ENCODE data around the gene PP2D1. TPM values are rescaled to one million over a fixed set of nuclear protein-coding genes. Genes with fewer than 3 reads are reported as not detected.

PP2D1 gene
- total RNA-seq, 1 donor from 2014 or later, result not detected

- Histone ChIP-seq H3K4me3 (ENCODE audit: low read depth, low read length) (peak overlapping the region; percentile 74), H3K27me3 (ENCODE audit: control insufficient read depth, insufficient read depth, low read length) (no peaks in the 10 kb centered on the region), H3K36me3 (ENCODE audit: control insufficient read depth, insufficient read depth, low read length) (no peaks in the 10 kb centered on the region)
- DNase-seq (ENCODE audit: low read depth), result no peak
- no peak for TF ChIP-seq CTCF (IDR thresholded peaks at IDR 0.05; ENCODE audit: insufficient read depth, low read length, poor library complexity, severe bottlenecking)
These were observed 65.9 kb downstream of the PP2D1 start for GRCh38 chr3:19945969-19946831.

DNA sequence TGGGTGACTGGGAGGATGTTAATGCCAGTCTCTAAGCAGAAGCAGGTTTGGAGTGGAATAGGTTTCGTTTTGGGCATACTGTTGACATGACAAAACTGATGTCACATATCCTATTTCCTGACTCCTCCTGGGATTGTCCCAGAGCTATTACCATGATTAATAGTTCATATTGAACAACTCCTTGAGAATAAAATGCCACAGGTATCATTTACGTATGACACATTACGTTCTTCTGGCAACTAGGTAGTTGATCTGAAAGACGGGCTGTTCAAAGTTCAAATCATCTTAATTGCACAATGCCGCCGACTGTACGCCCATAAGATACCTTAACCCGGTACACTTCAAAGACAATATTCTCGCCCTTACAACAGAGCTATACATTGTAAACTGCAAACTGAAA is 66.5 kb downstream of the PP2D1 start:
- no peak for DNase-seq (ENCODE audit: low read depth)
- no peaks in the 10 kb centered on the region for H3K36me3 ChIP-seq (ENCODE audit: control insufficient read depth, insufficient read depth, low read length)
- TF ChIP-seq CTCF (IDR thresholded peaks at IDR 0.05; ENCODE audit: insufficient read depth, low read length, poor library complexity, severe bottlenecking), result no peak
- no peak overlapping the region for H3K4me3 ChIP-seq (ENCODE audit: low read depth, low read length)
- no peaks in the 10 kb centered on the region for H3K27me3 ChIP-seq (ENCODE audit: control insufficient read depth, insufficient read depth, low read length)

- no peak for DNase-seq (ENCODE audit: low read depth)
- Histone ChIP-seq H3K4me3 (ENCODE audit: low read depth, low read length) (no peak overlapping the region), H3K36me3 (ENCODE audit: control insufficient read depth, insufficient read depth, low read length) (no peaks in the 10 kb centered on the region), H3K27me3 (ENCODE audit: control insufficient read depth, insufficient read depth, low read length) (no peaks in the 10 kb centered on the region)
- TF ChIP-seq CTCF (IDR thresholded peaks at IDR 0.05; ENCODE audit: insufficient read depth, low read length, poor library complexity, severe bottlenecking), result no peak
These were observed 71.4 kb downstream of the PP2D1 start for GRCh38 chr3:19940643-19941042.

GRCh38 chr3:19938295-19938627 is 73.8 kb downstream of the PP2D1 start:
- Histone ChIP-seq H3K27me3 (ENCODE audit: control insufficient read depth, insufficient read depth, low read length) (no peaks in the 10 kb centered on the region), H3K4me3 (ENCODE audit: low read depth, low read length) (no peak overlapping the region), H3K36me3 (ENCODE audit: control insufficient read depth, insufficient read depth, low read length) (no peaks in the 10 kb centered on the region)
- no peak for TF ChIP-seq CTCF (IDR thresholded peaks at IDR 0.05; ENCODE audit: insufficient read depth, low read length, poor library complexity, severe bottlenecking)
- DNase-seq (ENCODE audit: low read depth), result no peak

DNA sequence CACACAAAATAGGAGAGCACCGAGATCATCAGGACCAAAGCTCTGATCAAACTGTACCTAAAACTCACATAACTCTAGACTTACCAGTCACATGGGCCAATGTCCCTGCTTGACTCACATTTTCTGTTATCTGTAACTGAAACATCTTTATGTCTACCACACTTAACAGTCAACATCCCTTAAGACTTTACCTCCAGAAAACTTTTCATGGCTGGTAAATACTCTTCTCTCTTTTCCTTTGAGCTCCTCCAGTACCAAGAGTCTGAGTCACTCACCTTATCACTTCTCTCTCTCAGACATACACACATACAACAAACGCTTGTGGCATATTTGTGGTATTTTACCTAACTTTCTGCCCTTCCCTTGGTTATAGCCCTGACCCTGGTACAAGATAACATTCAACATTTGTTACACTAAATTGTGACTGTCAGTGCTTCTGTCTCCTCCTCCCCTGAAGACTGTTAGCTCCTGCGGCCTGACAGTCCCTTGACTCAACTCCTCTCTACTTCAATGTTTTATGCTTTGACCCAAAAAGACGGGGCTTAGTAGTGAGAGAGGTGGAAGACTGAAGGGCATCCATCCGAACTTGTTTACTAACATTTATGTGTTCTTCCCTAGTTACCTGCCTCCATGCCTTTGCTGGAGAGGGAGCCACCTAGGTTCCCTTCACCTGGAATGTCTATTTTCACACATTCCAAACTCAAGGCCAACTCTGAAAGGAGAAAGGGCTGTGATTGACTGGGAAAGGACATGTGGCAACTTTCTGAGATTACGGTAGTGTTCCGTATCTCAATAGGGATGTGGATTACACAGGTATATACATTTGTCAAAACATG is 74.4 kb downstream of the PP2D1 start:
- DNase-seq (ENCODE audit: low read depth), result no peak
- H3K36me3 ChIP-seq (ENCODE audit: control insufficient read depth, insufficient read depth, low read length), result no peaks in the 10 kb centered on the region
- H3K27me3 ChIP-seq (ENCODE audit: control insufficient read depth, insufficient read depth, low read length), result no peaks in the 10 kb centered on the region
- TF ChIP-seq CTCF (IDR thresholded peaks at IDR 0.05; ENCODE audit: insufficient read depth, low read length, poor library complexity, severe bottlenecking), result no peak
- no peak overlapping the region for H3K4me3 ChIP-seq (ENCODE audit: low read depth, low read length)

Other genes with a start within 250 kb of the PP2D1 start
- 0.33 and 1.5 TPM in 2 replicates for gene EFHB, start 78.0 kb downstream of the PP2D1 start, total RNA-seq
- 53.1 and 59.7 TPM in 2 replicates for gene RAB5A, start 65.2 kb downstream of the PP2D1 start, total RNA-seq
- 1.8 and 2.2 TPM in 2 replicates for gene KAT2B, start 28.2 kb upstream of the PP2D1 start, total RNA-seq
- gene SGO1, start 173.9 kb upstream of the PP2D1 start, total RNA-seq, result 4.8 and 6.9 TPM in 2 replicates